Measurements from ENCODE around the gene NR6A1.

Gene NR6A1

DNA sequence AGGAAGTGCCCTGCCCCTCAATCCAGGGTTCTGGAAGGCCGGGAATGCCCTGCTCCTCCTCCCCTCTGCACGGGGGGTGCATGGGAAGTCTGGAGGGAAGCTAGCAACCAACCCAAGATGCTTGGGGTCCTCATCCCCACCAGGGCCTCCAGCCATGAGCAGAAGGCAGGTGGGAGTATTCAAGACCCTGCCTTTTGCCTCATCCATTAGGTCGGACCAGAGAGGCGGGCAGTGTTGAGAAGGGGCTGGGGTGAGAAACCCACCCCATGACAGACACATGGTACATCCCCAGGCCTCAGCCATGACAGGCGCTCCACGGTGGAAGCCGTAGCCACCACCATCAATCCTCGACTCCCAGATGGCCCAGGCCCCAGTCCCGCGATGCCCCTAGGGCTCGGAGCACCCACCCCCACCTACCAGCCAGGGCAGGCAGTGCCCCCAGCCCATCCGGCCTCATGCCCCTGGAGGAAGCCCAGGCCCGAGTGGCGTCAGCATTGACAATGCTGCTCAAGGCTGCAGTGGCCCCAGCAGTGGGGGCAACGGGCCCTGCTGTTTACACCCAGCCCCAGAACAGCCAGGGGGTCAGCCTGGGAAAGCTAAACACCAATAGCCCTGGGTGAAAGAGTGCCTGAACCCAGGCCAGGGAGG lies 272.5 kb downstream of the NR6A1 start:
- Histone ChIP-seq H3K36me3 (ENCODE audit: control insufficient read depth in 2 of 2, insufficient read depth in 1 of 2, low read length in 2 of 2) (no peaks in the 10 kb centered on the region), H3K9me3 (ENCODE audit: control insufficient read depth, insufficient read depth, low read depth, low read length) (no peaks in the 10 kb centered on the region), H3K4me1 (ENCODE audit: control insufficient read depth, insufficient read depth, low read length) (no peaks in the 10 kb centered on the region), H3K4me3 (ENCODE audit: low read depth, low read length) (no peak overlapping the region), H3K27ac (ENCODE audit: extremely low read depth, low read depth, low read length) (no peak overlapping the region)
- TF ChIP-seq ZNF24 (tag by site-specific recombination; IDR thresholded peaks at IDR 0.05) (no peak), ZNF211 (tag by site-specific recombination; IDR thresholded peaks at IDR 0.05; ENCODE audit: low read depth) (no peak)
- TF ChIP-seq, protein P1, sequence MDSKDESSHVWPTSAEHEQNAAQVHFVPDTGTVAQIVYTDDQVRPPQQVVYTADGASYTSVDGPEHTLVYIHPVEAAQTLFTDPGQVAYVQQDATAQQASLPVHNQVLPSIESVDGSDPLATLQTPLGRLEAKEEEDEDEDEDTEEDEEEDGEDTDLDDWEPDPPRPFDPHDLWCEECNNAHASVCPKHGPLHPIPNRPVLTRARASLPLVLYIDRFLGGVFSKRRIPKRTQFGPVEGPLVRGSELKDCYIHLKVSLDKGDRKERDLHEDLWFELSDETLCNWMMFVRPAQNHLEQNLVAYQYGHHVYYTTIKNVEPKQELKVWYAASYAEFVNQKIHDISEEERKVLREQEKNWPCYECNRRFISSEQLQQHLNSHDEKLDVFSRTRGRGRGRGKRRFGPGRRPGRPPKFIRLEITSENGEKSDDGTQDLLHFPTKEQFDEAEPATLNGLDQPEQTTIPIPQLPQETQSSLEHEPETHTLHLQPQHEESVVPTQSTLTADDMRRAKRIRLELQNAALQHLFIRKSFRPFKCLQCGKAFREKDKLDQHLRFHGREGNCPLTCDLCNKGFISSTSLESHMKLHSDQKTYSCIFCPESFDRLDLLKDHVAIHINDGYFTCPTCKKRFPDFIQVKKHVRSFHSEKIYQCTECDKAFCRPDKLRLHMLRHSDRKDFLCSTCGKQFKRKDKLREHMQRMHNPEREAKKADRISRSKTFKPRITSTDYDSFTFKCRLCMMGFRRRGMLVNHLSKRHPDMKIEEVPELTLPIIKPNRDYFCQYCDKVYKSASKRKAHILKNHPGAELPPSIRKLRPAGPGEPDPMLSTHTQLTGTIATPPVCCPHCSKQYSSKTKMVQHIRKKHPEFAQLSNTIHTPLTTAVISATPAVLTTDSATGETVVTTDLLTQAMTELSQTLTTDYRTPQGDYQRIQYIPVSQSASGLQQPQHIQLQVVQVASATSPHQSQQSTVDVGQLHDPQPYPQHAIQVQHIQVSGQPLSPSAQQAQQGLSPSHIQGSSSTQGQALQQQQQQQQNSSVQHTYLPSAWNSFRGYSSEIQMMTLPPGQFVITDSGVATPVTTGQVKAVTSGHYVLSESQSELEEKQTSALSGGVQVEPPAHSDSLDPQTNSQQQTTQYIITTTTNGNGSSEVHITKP (tag by site-specific recombination; IDR thresholded peaks at IDR 0.05), result peak; percentile 88
- TF ChIP-seq, protein P2, sequence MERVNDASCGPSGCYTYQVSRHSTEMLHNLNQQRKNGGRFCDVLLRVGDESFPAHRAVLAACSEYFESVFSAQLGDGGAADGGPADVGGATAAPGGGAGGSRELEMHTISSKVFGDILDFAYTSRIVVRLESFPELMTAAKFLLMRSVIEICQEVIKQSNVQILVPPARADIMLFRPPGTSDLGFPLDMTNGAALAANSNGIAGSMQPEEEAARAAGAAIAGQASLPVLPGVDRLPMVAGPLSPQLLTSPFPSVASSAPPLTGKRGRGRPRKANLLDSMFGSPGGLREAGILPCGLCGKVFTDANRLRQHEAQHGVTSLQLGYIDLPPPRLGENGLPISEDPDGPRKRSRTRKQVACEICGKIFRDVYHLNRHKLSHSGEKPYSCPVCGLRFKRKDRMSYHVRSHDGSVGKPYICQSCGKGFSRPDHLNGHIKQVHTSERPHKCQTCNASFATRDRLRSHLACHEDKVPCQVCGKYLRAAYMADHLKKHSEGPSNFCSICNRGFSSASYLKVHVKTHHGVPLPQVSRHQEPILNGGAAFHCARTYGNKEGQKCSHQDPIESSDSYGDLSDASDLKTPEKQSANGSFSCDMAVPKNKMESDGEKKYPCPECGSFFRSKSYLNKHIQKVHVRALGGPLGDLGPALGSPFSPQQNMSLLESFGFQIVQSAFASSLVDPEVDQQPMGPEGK (tag by site-specific recombination; IDR thresholded peaks at IDR 0.05), result no peak
- ChIA-PET CTCF (interaction anchor here (0.7 to 1.2 kb wide), 3 partner anchors 38 to 253 kb away, joined by 3 to 8 read pairs (median 4); no protein-coding TSS in a partner anchor), POLR2A (interaction anchor here (0.7 kb wide), 1 partner anchor 10 kb away, joined by 4 read pairs; no protein-coding TSS in a partner anchor)

DNA sequence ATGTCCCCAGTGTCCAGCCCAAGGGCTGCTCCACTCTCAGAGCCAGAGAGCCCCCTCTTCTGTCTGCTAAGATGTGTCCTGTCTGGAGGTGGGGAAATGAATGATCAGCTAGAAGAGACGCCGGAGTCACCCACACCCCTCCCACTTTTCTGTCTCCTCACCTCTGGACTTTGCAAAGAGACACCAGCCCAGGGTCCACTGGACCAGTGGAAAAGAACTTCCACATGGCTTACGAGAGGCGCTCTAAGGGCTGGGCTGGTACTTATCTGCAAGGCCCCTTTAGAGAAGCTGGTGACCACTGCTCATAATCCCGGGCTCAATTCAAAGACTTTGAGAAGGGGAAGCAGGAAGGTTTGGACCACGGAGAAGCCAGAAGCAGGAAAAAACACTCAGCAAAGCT lies 273.1 kb downstream of the NR6A1 start:
- H3K9me3 ChIP-seq (ENCODE audit: control insufficient read depth, insufficient read depth, low read depth, low read length), result no peaks in the 10 kb centered on the region

DNA sequence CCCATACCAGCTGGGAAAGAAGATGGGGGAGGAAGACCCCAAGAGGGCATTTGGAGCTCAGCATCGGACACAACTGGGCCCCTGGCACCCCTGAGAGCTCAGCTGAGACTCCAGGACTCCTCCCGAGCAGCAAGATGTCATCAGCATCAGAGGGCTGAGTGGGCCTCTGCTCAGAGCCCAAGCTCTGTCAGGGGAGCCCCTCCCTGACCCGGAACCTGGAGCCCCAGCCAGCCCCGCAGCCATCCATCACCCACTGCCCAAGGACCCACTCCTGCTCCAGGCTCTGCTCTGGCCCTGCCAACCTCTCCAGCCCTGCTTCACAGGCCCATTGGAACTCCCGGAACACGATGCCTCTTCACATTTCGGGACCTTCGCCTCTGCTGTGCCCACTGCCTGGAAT lies 273.7 kb downstream of the NR6A1 start:
- H3K9me3 ChIP-seq (ENCODE audit: control insufficient read depth, insufficient read depth, low read depth, low read length), result no peaks in the 10 kb centered on the region
- no peak overlapping the region for H3K4me3 ChIP-seq (ENCODE audit: low read depth, low read length)
- no peaks in the 10 kb centered on the region for H3K36me3 ChIP-seq (ENCODE audit: control insufficient read depth in 2 of 2, insufficient read depth in 1 of 2, low read length in 2 of 2)
- no peaks in the 10 kb centered on the region for H3K4me1 ChIP-seq (ENCODE audit: control insufficient read depth, insufficient read depth, low read length)
- ChIA-PET CTCF (interaction anchor here (0.9 to 1.2 kb wide), 2 partner anchors 39 to 278 kb away, joined by 3 to 4 read pairs; no protein-coding TSS in a partner anchor), POLR2A (no interaction called here)
- H3K27ac ChIP-seq (ENCODE audit: extremely low read depth, low read depth, low read length), result no peak overlapping the region
- TF ChIP-seq ZNF660 (tag by site-specific recombination; IDR thresholded peaks at IDR 0.05) (no peak), MZF1 (tag by site-specific recombination; IDR thresholded peaks at IDR 0.05; ENCODE audit: borderline replicate concordance) (no peak), ZNF23 (tag by site-specific recombination; IDR thresholded peaks at IDR 0.05; ENCODE audit: borderline replicate concordance) (no peak), HOXD13 (CRISPR knock-in tag; IDR thresholded peaks at IDR 0.05; ENCODE audit: borderline replicate concordance) (no peak), ZXDB (tag by site-specific recombination; IDR thresholded peaks at IDR 0.05) (no peak), ZFP3 (tag by site-specific recombination; IDR thresholded peaks at IDR 0.05; ENCODE audit: low read depth) (no peak)
- TF ChIP-seq, protein P3, sequence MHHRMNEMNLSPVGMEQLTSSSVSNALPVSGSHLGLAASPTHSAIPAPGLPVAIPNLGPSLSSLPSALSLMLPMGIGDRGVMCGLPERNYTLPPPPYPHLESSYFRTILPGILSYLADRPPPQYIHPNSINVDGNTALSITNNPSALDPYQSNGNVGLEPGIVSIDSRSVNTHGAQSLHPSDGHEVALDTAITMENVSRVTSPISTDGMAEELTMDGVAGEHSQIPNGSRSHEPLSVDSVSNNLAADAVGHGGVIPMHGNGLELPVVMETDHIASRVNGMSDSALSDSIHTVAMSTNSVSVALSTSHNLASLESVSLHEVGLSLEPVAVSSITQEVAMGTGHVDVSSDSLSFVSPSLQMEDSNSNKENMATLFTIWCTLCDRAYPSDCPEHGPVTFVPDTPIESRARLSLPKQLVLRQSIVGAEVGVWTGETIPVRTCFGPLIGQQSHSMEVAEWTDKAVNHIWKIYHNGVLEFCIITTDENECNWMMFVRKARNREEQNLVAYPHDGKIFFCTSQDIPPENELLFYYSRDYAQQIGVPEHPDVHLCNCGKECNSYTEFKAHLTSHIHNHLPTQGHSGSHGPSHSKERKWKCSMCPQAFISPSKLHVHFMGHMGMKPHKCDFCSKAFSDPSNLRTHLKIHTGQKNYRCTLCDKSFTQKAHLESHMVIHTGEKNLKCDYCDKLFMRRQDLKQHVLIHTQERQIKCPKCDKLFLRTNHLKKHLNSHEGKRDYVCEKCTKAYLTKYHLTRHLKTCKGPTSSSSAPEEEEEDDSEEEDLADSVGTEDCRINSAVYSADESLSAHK (tag by site-specific recombination; IDR thresholded peaks at IDR 0.05), result no peak
- TF ChIP-seq, protein P4, sequence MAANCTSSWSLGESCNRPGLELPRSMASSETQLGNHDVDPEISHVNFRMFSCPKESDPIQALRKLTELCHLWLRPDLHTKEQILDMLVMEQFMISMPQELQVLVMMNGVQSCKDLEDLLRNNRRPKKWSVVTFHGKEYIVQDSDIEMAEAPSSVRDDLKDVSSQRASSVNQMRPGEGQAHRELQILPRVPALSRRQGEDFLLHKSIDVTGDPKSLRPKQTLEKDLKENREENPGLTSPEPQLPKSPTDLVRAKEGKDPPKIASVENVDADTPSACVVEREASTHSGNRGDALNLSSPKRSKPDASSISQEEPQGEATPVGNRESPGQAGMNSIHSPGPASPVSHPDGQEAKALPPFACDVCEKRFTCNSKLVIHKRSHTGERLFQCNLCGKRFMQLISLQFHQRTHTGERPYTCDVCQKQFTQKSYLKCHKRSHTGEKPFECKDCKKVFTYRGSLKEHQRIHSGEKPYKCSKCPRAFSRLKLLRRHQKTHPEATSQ (tag by site-specific recombination; IDR thresholded peaks at IDR 0.05), result no peak
- TF ChIP-seq, protein P5, sequence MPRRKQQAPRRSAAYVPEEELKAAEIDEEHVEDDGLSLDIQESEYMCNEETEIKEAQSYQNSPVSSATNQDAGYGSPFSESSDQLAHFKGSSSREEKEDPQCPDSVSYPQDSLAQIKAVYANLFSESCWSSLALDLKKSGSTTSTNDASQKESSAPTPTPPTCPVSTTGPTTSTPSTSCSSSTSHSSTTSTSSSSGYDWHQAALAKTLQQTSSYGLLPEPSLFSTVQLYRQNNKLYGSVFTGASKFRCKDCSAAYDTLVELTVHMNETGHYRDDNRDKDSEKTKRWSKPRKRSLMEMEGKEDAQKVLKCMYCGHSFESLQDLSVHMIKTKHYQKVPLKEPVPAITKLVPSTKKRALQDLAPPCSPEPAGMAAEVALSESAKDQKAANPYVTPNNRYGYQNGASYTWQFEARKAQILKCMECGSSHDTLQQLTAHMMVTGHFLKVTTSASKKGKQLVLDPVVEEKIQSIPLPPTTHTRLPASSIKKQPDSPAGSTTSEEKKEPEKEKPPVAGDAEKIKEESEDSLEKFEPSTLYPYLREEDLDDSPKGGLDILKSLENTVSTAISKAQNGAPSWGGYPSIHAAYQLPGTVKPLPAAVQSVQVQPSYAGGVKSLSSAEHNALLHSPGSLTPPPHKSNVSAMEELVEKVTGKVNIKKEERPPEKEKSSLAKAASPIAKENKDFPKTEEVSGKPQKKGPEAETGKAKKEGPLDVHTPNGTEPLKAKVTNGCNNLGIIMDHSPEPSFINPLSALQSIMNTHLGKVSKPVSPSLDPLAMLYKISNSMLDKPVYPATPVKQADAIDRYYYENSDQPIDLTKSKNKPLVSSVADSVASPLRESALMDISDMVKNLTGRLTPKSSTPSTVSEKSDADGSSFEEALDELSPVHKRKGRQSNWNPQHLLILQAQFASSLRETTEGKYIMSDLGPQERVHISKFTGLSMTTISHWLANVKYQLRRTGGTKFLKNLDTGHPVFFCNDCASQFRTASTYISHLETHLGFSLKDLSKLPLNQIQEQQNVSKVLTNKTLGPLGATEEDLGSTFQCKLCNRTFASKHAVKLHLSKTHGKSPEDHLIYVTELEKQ (tag by site-specific recombination; IDR thresholded peaks at IDR 0.05; ENCODE audit: borderline replicate concordance), result no peak

More for the DNA sequence above, 273.1 kb downstream of the NR6A1 start:
- CTCF ChIA-PET, result interaction anchor here (0.7 to 1.2 kb wide), 4 partner anchors 39 to 277 kb away, joined by 3 to 8 read pairs (median 4); no protein-coding TSS in a partner anchor
- POLR2A ChIA-PET, result no interaction called here
- no peaks in the 10 kb centered on the region for H3K36me3 ChIP-seq (ENCODE audit: control insufficient read depth in 2 of 2, insufficient read depth in 1 of 2, low read length in 2 of 2)
- H3K27ac ChIP-seq (ENCODE audit: extremely low read depth, low read depth, low read length), result no peak overlapping the region
- no peaks in the 10 kb centered on the region for H3K4me1 ChIP-seq (ENCODE audit: control insufficient read depth, insufficient read depth, low read length)
- TF ChIP-seq, protein P6, sequence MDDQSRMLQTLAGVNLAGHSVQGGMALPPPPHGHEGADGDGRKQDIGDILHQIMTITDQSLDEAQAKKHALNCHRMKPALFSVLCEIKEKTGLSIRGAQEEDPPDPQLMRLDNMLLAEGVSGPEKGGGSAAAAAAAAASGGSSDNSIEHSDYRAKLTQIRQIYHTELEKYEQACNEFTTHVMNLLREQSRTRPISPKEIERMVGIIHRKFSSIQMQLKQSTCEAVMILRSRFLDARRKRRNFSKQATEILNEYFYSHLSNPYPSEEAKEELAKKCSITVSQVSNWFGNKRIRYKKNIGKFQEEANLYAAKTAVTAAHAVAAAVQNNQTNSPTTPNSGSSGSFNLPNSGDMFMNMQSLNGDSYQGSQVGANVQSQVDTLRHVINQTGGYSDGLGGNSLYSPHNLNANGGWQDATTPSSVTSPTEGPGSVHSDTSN (CRISPR knock-in tag; IDR thresholded peaks at IDR 0.05), result no peak
- H3K4me3 ChIP-seq (ENCODE audit: low read depth, low read length), result no peak overlapping the region

All from HEK293 (cell line).